Chondrocyte (in vitro differentiated cells): Measurements from ENCODE around the gene P2RY6. TPM values are rescaled to one million over a fixed set of nuclear protein-coding genes. Genes with fewer than 3 reads are reported as not detected.

Experiments
- DNase-seq: peaks from one replicate; pipeline ENCODE4 v3.0.0; 2021; ENCODE audit warnings: mixed read lengths, low spot score
- H3K27ac Mint-ChIP-seq: one replicate; pipeline ENCODE4 v1.8.0; 2021; ENCODE audit warnings: mild to moderate bottlenecking, moderate library complexity, mixed read lengths; ENCODE audit not compliant: unreplicated experiment
- H3K27me3 Mint-ChIP-seq: 2 replicates; pipeline ENCODE4 v1.8.0; 2021; ENCODE audit warnings: low read depth, mixed read lengths
- H3K36me3 Mint-ChIP-seq: 2 replicates; pipeline ENCODE4 v1.8.0; 2021; ENCODE audit warnings: low read depth, mixed read lengths
- H3K4me1 Mint-ChIP-seq: 2 replicates; pipeline ENCODE4 v1.8.0; 2021; ENCODE audit warnings: low read depth, mild to moderate bottlenecking, mixed read lengths
- H3K4me3 Mint-ChIP-seq: one replicate; pipeline ENCODE4 v1.8.0; 2021; ENCODE audit warnings: mild to moderate bottlenecking, moderate library complexity, mixed read lengths; ENCODE audit not compliant: unreplicated experiment
- H3K9me3 Mint-ChIP-seq: 2 replicates; pipeline ENCODE4 v1.8.0; 2021; ENCODE audit warnings: low read depth, mixed read lengths
- CTCF ChIP-seq: fragments of 200-600 bp; sonication (generic); IDR thresholded peaks from 2 replicates; pipeline ENCODE4 v1.5.0; 2021; ENCODE audit warnings: antibody characterized with exemption, mild to moderate bottlenecking, moderate library complexity
- total RNA-seq: library from RNA; stranded (reverse); gene quantifications from 3 replicates; pipeline ENCODE4 v1.2.1, GENCODE V29; 2021

P2RY6 gene
- total RNA-seq, 1 donor from 2014 or later: 0.20 TPM

- TF ChIP-seq CTCF: no peak
- Mint-ChIP-seq H3K4me3 (peak overlapping the region; percentile 86), H3K27ac (peak overlapping the region; percentile 94), H3K4me1 (peaks cover 96% of the 10 kb centered on the region), H3K9me3 (no peaks in the 10 kb centered on the region), H3K36me3 (peaks cover 12% of the 10 kb centered on the region), H3K27me3 (no peaks in the 10 kb centered on the region)
- no peak for DNase-seq
These were observed 42.2 kb downstream of the P2RY6 start for GRCh38 chr11:73314117-73314961.

GRCh38 chr11:73315293-73316020, 43.3 kb downstream of the P2RY6 start:
- Mint-ChIP-seq H3K4me3 (peak overlapping the region; percentile 86), H3K27ac (peak overlapping the region; percentile 94), H3K27me3 (no peaks in the 10 kb centered on the region), H3K36me3 (peaks cover 13% of the 10 kb centered on the region), H3K4me1 (peaks cover 95% of the 10 kb centered on the region), H3K9me3 (no peaks in the 10 kb centered on the region)
- no peak for DNase-seq
- no peak for TF ChIP-seq CTCF

- TF ChIP-seq CTCF: no peak
- peaks cover 94% of the 10 kb centered on the region for H3K4me1 Mint-ChIP-seq
- no peaks in the 10 kb centered on the region for H3K9me3 Mint-ChIP-seq
- no peak for DNase-seq
- H3K27me3 Mint-ChIP-seq: no peaks in the 10 kb centered on the region
- H3K4me3 Mint-ChIP-seq: no peak overlapping the region
- H3K27ac Mint-ChIP-seq: peak overlapping the region; percentile 81
- peaks cover 13% of the 10 kb centered on the region for H3K36me3 Mint-ChIP-seq
These were observed 44.3 kb downstream of the P2RY6 start for GRCh38 chr11:73316422-73316821.

GRCh38 chr11:73317373-73317772, 45.2 kb downstream of the P2RY6 start:
- Mint-ChIP-seq H3K4me1 (peaks cover 94% of the 10 kb centered on the region), H3K36me3 (peaks cover 9% of the 10 kb centered on the region), H3K4me3 (no peak overlapping the region), H3K9me3 (no peaks in the 10 kb centered on the region), H3K27me3 (no peaks in the 10 kb centered on the region), H3K27ac (peak overlapping the region; percentile 76)
- no peak for TF ChIP-seq CTCF
- no peak for DNase-seq

GRCh38 chr11:73317803-73318202, 45.7 kb downstream of the P2RY6 start:
- DNase-seq: no peak
- peak overlapping the region; percentile 76 for H3K27ac Mint-ChIP-seq
- H3K27me3 Mint-ChIP-seq: no peaks in the 10 kb centered on the region
- no peak for TF ChIP-seq CTCF
- peaks cover 9% of the 10 kb centered on the region for H3K36me3 Mint-ChIP-seq
- no peaks in the 10 kb centered on the region for H3K9me3 Mint-ChIP-seq
- H3K4me1 Mint-ChIP-seq: peaks cover 94% of the 10 kb centered on the region
- H3K4me3 Mint-ChIP-seq: no peak overlapping the region
